ENCODE measurements around the gene MMD.
A peak's percentile ranks its signal among the peaks of the same experiment; 100 is the strongest.

The MMD gene

DNA sequence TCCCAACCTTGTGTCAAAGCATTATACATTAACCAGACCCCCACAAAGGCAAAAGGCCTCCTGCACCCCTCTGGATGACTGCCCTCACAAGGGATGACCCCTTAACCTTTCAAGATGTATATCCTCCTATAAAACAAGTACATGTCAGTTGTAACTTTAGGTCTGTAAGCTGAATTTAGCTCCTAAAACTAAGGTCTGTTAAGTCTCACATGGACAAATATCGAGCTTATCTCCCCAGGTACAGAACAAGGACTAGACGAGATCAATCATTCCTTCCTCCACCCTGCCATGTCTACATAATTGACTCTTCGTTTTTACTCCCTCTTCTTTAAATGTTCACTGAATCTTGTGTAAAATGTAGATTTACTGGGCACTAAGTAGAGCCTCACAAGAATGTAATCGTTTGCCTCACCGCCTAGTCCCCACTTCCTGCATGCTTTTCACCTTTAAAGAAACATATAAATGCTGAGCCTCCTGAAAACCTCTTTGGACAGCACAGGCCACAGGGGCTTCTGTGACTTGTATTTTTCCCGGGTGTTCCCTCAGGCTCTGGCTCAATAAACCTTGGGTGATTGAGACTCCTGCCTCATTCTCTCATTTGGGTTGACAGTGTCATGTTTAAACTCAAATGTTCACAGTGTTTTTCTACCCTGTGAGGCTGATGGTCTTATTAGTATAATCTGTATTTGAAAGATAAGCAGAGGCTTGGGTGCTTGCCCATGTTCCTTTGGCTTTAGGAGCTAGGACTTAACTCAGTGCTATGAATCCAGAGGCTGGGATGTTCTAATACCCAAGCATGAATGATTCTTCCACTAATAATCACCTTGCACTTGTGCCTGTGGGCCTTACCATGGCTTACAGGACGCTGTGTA lies 37.6 kb downstream of the MMD start:
- DNase-seq: peak in 1 of 2 donors; percentile 24
- intact Hi-C loops (cut with DNase I; ENCODE audit: low total_unique reads): no loop called here
- TF ChIP-seq, protein P1, sequence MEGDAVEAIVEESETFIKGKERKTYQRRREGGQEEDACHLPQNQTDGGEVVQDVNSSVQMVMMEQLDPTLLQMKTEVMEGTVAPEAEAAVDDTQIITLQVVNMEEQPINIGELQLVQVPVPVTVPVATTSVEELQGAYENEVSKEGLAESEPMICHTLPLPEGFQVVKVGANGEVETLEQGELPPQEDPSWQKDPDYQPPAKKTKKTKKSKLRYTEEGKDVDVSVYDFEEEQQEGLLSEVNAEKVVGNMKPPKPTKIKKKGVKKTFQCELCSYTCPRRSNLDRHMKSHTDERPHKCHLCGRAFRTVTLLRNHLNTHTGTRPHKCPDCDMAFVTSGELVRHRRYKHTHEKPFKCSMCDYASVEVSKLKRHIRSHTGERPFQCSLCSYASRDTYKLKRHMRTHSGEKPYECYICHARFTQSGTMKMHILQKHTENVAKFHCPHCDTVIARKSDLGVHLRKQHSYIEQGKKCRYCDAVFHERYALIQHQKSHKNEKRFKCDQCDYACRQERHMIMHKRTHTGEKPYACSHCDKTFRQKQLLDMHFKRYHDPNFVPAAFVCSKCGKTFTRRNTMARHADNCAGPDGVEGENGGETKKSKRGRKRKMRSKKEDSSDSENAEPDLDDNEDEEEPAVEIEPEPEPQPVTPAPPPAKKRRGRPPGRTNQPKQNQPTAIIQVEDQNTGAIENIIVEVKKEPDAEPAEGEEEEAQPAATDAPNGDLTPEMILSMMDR (IDR thresholded peaks at IDR 0.05): no peak
- Histone ChIP-seq H3K36me3 (no peaks in the 10 kb centered on the region), H3K4me1 (peaks cover 0 to 36% (median 22%) of the 10 kb centered on the region in 4 donors), H3K27me3 (no peaks in the 10 kb centered on the region), H3K27ac (peak overlapping the region in 1 of 2 donors; percentile 11), H3K9me3 (no peaks in the 10 kb centered on the region), H3K4me3 (no peak overlapping the region)

DNA sequence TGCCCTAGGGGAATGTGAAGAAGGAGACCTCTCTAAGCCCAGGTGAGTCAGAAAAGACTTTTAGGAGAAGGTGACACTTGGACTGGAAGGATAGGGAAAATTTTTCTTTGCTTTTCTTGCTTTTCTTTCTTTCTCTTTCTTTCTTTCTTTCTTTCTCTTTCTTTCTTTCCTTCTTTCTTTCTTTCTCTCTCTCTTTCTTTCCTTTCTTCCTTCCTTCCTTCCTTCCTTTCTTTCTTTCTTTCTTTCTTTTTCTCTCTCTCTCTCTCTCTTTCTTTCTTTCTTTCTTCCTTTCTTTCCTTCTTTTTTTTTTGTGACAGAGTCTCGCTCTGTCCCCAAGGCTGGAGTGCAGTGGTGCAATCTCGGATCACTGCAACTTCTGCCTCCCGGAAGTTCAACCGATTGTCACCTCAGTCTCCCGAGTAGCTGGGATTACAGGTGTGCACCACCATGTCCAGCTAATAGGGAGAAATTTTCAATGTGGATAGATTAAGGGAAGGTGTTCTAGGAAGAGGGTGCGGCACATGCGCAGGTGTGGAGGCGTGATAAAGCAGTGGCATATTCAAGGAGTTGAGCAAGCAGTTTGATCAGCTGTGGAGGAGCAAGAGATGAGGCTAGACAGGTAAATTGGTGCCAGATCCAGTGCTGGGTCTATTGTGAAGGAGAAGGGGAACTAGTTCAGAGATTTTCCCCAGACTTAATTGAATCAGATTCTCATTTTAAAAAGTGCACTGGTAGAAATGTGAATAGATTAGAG lies 40.4 kb downstream of the MMD start:
- TF ChIP-seq, protein P1 (IDR thresholded peaks at IDR 0.05): no peak
- Histone ChIP-seq H3K4me1 (peaks cover 0 to 21% (median 12%) of the 10 kb centered on the region in 4 donors), H3K27me3 (no peaks in the 10 kb centered on the region), H3K36me3 (no peaks in the 10 kb centered on the region), H3K9me3 (no peaks in the 10 kb centered on the region), H3K27ac (no peak overlapping the region), H3K4me3 (no peak overlapping the region)
- intact Hi-C loops (cut with DNase I; ENCODE audit: low total_unique reads): no loop called here
- DNase-seq: no peak

GRCh38 chr17:55377671-55378275 lies 43.9 kb downstream of the MMD start:
- TF ChIP-seq, protein P1 (IDR thresholded peaks at IDR 0.05): no peak
- no peaks in the 10 kb centered on the region for H3K27me3 ChIP-seq
- H3K4me3 ChIP-seq: no peak overlapping the region
- no peak overlapping the region for H3K27ac ChIP-seq
- H3K4me1 ChIP-seq: no peaks in the 10 kb centered on the region
- no peaks in the 10 kb centered on the region for H3K36me3 ChIP-seq
- no peak for DNase-seq
- H3K9me3 ChIP-seq: peaks cover 0 to 6% (median 4%) of the 10 kb centered on the region in 3 donors
- intact Hi-C loops (cut with DNase I; ENCODE audit: low total_unique reads): no loop called here

DNA sequence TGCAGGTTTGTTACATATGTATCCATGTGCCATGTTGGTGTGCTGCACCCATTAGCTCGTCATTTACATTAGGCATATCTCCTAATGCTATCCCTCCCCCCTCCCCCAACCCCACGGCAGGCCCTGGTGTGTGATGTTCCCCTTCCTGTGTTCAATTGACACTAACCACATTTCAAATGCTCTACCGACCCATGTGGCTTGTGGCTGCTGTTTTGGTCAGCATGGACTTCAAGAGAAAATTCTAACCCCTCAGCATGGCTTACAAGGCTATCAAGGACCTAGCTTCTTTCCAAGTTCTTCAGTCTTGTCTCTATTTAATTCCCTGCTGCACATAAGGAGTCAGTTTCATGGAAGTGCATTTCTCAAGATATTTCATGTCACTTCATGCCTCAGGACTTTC lies 52.9 kb downstream of the MMD start:
- no peak for DNase-seq
- TF ChIP-seq, protein P1 (IDR thresholded peaks at IDR 0.05): no peak
- no peaks in the 10 kb centered on the region for H3K36me3 ChIP-seq
- H3K4me3 ChIP-seq: no peak overlapping the region
- H3K4me1 ChIP-seq: no peaks in the 10 kb centered on the region
- intact Hi-C loops (cut with DNase I; ENCODE audit: low total_unique reads): no loop called here
- peaks cover 0 to 7% (median 5%) of the 10 kb centered on the region in 3 donors for H3K9me3 ChIP-seq
- H3K27me3 ChIP-seq: no peaks in the 10 kb centered on the region
- H3K27ac ChIP-seq: no peak overlapping the region

DNA sequence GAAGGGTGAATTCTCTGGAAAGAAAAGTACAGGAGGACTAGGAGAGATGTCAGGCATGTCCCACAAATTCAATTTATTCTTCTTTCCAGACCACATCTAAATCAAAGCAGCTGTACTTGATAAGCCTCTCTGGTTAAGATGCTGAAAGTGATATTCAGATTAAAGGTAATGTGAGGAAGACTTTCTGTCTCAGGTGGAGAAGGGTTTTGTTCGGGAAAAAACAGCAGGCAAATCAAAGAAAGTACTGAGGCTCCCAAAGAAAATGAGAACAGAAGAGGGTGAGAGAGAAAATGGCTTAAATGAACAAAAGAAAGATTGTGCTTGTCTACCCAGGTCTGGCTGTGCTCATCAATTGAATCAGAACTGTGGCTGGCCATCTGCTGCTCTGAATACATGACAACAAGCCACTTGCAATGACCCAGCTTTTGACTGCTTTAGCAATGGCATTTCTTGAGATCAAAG lies 55.6 kb downstream of the MMD start:
- TF ChIP-seq, protein P1 (IDR thresholded peaks at IDR 0.05): no peak
- intact Hi-C loops (cut with DNase I; ENCODE audit: low total_unique reads): no loop called here
- H3K4me3 ChIP-seq: no peak overlapping the region

More for the DNA sequence above, 55.6 kb downstream of the MMD start:
- peaks cover 0 to 7% (median 5%) of the 10 kb centered on the region in 3 donors for H3K9me3 ChIP-seq
- H3K4me1 ChIP-seq: no peaks in the 10 kb centered on the region
- H3K36me3 ChIP-seq: no peaks in the 10 kb centered on the region
- H3K27ac ChIP-seq: no peak overlapping the region
- H3K27me3 ChIP-seq: no peaks in the 10 kb centered on the region
- DNase-seq: no peak

Data from tibial artery (tissue), 4 donors.